ENCODE results near the gene DLG4. TPM values are rescaled to one million over a fixed set of nuclear protein-coding genes. Genes with fewer than 3 reads are reported as not detected.

DLG4 gene
- total RNA-seq, 4 donors from 2014 or later = 2.9 to 12.7 (median 3.2) TPM

DNA sequence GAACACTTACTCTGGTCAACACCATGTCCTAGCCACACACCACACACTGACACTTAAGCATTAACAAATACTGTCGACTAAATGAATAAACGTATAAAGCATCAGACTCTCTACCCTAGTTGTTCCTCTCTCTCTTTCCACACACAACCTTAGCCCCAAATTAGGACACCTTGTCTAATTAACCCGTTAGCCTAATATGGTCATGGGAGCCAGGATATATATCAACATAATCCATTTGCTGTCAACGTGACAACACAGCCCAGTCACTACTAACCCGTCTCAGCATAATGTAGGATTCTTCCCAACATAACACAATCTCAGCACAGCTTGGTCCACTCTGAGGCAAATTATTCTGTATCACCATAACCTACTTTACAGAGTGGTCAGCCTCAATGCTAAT lies 12.5 kb upstream of the DLG4 start:
- H3K9me3 ChIP-seq = no peaks in the 10 kb centered on the region
- peaks cover 23% of the 10 kb centered on the region for H3K36me3 ChIP-seq
- WGBS = 79% methylated on average over 5 of the region's 5 CpGs
- H3K27me3 ChIP-seq = no peaks in the 10 kb centered on the region
- no peak overlapping the region for H3K27ac ChIP-seq
- TF ChIP-seq POLR2A (IDR thresholded peaks at IDR 0.05) (no peak), EP300 (IDR thresholded peaks at IDR 0.05) (no peak), POLR2AphosphoS5 (IDR thresholded peaks at IDR 0.05) (no peak)
- TF ChIP-seq, protein P1, sequence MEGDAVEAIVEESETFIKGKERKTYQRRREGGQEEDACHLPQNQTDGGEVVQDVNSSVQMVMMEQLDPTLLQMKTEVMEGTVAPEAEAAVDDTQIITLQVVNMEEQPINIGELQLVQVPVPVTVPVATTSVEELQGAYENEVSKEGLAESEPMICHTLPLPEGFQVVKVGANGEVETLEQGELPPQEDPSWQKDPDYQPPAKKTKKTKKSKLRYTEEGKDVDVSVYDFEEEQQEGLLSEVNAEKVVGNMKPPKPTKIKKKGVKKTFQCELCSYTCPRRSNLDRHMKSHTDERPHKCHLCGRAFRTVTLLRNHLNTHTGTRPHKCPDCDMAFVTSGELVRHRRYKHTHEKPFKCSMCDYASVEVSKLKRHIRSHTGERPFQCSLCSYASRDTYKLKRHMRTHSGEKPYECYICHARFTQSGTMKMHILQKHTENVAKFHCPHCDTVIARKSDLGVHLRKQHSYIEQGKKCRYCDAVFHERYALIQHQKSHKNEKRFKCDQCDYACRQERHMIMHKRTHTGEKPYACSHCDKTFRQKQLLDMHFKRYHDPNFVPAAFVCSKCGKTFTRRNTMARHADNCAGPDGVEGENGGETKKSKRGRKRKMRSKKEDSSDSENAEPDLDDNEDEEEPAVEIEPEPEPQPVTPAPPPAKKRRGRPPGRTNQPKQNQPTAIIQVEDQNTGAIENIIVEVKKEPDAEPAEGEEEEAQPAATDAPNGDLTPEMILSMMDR (IDR thresholded peaks at IDR 0.05) = no peak
- peaks cover 63% of the 10 kb centered on the region for H3K4me1 ChIP-seq
- H3K4me3 ChIP-seq = no peak overlapping the region
- DNase-seq (ENCODE audit: low spot score in 2 of 2) = no peak

DNA sequence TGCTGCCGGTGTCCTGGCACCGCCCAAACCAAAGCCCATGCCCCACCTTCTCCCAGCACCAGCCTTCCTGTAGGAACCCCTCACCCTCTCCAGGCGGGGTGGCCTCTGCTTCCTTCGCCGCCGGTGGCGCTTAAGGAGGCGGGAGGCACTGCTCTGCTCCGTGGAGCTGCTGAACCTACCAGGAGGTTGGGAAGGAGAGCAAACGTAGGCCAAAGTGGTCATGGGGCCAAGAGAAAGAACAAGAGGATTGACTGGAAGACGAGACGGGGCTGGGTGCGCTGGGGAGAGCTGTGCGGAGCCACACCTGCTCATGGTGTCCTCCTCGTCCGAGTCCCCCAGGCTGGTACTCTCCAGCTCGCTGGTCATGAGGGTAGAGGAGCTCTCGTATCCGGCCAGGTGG lies 9.9 kb upstream of the DLG4 start:
- Histone ChIP-seq H3K4me1 (peaks cover 38% of the 10 kb centered on the region), H3K27ac (no peak overlapping the region), H3K4me3 (no peak overlapping the region), H3K27me3 (no peaks in the 10 kb centered on the region), H3K36me3 (peaks cover 50% of the 10 kb centered on the region), H3K9me3 (no peaks in the 10 kb centered on the region)
- TF ChIP-seq POLR2A (IDR thresholded peaks at IDR 0.05) (no peak), EP300 (IDR thresholded peaks at IDR 0.05) (no peak), POLR2AphosphoS5 (IDR thresholded peaks at IDR 0.05) (no peak)
- TF ChIP-seq, protein P1 (IDR thresholded peaks at IDR 0.05) = no peak
- no peak for DNase-seq (ENCODE audit: low spot score in 2 of 2)
- WGBS = 95% methylated on average over 19 of the region's 19 CpGs

DNA sequence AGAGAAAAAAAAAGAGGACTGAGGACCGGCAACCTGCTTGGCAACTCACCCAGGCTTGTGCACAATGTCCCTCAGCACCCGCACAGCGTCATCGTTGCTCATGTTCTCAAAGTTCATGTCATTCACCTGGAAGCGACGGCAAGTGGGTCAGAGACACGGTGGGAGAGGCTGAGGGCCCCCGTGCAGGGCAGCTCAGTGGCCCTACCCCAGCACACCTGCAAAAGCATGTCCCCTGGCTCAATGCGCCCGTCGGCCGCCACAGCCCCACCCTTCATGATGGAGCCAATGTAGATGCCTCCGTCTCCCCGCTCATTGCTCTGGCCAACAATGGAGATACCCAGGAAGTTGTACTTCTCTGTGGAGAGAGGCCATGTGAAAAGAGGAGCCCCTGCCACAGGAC lies 9.3 kb upstream of the DLG4 start:
- peaks cover 55% of the 10 kb centered on the region for H3K36me3 ChIP-seq
- no peaks in the 10 kb centered on the region for H3K9me3 ChIP-seq
- no peak overlapping the region for H3K4me3 ChIP-seq
- 86% methylated on average over 14 of the region's 14 CpGs for WGBS
- peak overlapping the region; percentile 39 for H3K27ac ChIP-seq
- peaks cover 37% of the 10 kb centered on the region for H3K4me1 ChIP-seq
- DNase-seq (ENCODE audit: low spot score in 2 of 2) = no peak
- H3K27me3 ChIP-seq = no peaks in the 10 kb centered on the region
- TF ChIP-seq EP300 (IDR thresholded peaks at IDR 0.05) = no peak
- TF ChIP-seq, protein P1 (IDR thresholded peaks at IDR 0.05) = no peak
- TF ChIP-seq POLR2A (IDR thresholded peaks at IDR 0.05) = no peak
- TF ChIP-seq POLR2AphosphoS5 (IDR thresholded peaks at IDR 0.05) = no peak

DNA sequence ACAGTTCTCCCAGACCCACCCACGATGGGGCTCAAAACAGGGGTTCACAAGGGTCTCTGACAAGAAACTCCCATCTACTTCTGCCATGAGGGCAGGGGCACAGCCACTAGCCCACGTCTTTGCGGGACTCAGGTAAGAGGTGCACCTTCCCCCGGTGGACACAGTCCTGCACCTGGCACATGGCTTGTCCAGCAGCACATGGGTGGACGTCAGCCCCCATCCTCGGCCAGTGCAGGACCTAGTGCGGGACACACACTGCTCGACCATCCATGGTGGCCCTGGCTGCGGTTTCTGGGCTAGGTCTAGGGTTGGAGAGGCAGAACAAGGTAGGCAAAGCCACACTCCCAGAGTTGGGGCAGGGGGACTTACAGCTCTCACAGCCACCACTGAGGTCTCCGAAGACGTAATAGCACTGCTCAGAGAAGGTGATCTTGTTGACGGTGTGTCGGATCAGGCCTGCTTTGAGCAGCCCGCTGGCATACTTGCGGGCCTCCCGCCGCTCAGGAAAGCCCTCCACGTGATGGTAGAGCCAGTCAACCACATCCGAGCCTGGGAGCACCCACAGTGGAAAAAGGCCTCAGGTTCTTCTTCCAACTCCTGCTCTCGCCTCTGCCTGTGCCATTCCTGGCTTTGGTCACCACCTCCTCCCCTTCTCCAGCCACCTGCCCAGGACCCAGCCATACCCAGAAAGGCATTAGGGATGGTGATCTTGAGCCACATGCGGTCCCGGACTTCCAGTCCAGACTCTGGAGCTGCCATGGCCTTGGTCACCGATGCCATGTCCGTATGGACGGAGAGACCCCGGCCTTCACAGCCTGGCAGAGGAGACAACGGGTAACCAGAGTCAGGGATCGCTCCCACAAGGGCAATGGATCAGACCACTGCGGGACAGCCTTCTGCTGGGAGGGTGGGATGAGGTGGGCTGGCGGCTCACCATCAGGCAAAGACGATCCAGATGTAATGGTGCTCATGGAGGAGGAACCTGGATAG lies 7.4 kb upstream of the DLG4 start:
- whole genome bisulfite sequencing = 94% methylated on average over 26 of the region's 31 CpGs
- DNase-seq (ENCODE audit: low spot score in 2 of 2) = no peak
- Histone ChIP-seq H3K9me3 (no peaks in the 10 kb centered on the region), H3K36me3 (peaks cover 74% of the 10 kb centered on the region), H3K27me3 (no peaks in the 10 kb centered on the region), H3K4me1 (peaks cover 26% of the 10 kb centered on the region), H3K4me3 (no peak overlapping the region), H3K27ac (peak overlapping the region; percentile 52)
- TF ChIP-seq EP300 (IDR thresholded peaks at IDR 0.05) (no peak), POLR2AphosphoS5 (IDR thresholded peaks at IDR 0.05) (no peak), POLR2A (IDR thresholded peaks at IDR 0.05) (no peak)
- TF ChIP-seq, protein P1 (IDR thresholded peaks at IDR 0.05) = no peak

DNA sequence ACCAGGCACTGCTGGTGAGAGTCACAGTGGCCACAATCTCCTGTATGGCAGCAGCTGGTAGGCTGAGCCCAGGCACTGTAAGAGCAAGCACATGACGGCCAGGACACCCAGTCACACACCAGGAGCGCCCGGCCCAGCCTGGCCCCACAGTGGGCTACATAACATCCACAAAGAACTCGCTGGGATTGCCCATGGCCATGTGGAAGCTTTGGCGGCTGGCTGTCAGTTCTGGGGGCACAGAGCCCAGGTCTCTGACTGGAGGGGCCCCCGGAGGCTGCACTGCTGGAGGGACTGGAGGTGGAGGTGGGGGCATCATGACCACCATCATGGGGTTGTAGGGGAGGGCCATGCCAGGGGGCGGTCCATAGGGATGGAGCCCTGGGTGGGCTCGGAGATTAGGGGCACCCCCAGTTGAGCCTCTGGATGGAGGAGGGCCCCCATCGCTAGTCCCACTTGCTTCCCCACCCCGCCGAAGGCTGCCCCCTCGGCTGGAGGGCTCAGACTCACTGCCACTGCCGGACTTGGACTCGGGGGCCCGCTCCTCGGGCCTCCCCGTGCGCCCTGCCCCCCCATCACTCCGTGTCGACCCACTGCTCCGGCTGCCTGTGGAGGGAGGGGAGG lies 6.2 kb upstream of the DLG4 start:
- no peaks in the 10 kb centered on the region for H3K9me3 ChIP-seq
- H3K36me3 ChIP-seq = peaks cover 74% of the 10 kb centered on the region
- DNase-seq (ENCODE audit: low spot score in 2 of 2) = no peak
- 79% methylated on average over 16 of the region's 21 CpGs for WGBS
- peaks cover 30% of the 10 kb centered on the region for H3K4me1 ChIP-seq
- no peak for TF ChIP-seq EP300 (IDR thresholded peaks at IDR 0.05)
- no peak for TF ChIP-seq POLR2A (IDR thresholded peaks at IDR 0.05)
- TF ChIP-seq, protein P1 (IDR thresholded peaks at IDR 0.05) = no peak
- no peak for TF ChIP-seq POLR2AphosphoS5 (IDR thresholded peaks at IDR 0.05)
- no peaks in the 10 kb centered on the region for H3K27me3 ChIP-seq
- no peak overlapping the region for H3K4me3 ChIP-seq
- no peak overlapping the region for H3K27ac ChIP-seq

Data from suprapubic skin (tissue), 4 donors.